ENCODE results near the gene PFDN1. TPM values are rescaled to one million over a fixed set of nuclear protein-coding genes. Genes with fewer than 3 reads are reported as not detected.

Gene PFDN1
- total and polyA plus RNA-seq, 4 donors, result 14.0 to 30.8 (median 20.7) TPM

GRCh38 chr5:140232731-140233130 lies 70.2 kb downstream of the PFDN1 start:
- Histone ChIP-seq H3K27me3 (ENCODE audit: control insufficient read depth in 4 of 4, insufficient read depth in 4 of 4, low read length in 3 of 4) (no peaks in the 10 kb centered on the region), H3K4me3 (ENCODE audit: low read depth in 1 of 3, low read length in 3 of 3) (no peak overlapping the region), H3K9me3 (ENCODE audit: control insufficient read depth in 4 of 4, low read length in 3 of 4) (no peaks in the 10 kb centered on the region), H3K27ac (ENCODE audit: low read depth in 1 of 2, low read length in 2 of 2) (no peak overlapping the region), H3K4me1 (ENCODE audit: control insufficient read depth in 4 of 4, insufficient read depth in 4 of 4, low read length in 3 of 4) (peaks cover 2 to 16% (median 8%) of the 10 kb centered on the region in 4 donors), H3K36me3 (ENCODE audit: control insufficient read depth in 4 of 4, insufficient read depth in 3 of 4, low read depth in 1 of 4, low read length in 3 of 4) (no peaks in the 10 kb centered on the region), H3K9ac (ENCODE audit: low read depth in 1 of 2, low read length in 2 of 2) (no peak overlapping the region)
- 97% methylated on average over 1 of the region's 1 CpG for whole genome bisulfite sequencing
- DNase-seq (ENCODE audit: low spot score), result no peak
- no peak for TF ChIP-seq ATF3 (IDR thresholded peaks at IDR 0.05)
- TF ChIP-seq HNF4G (IDR thresholded peaks at IDR 0.05), result no peak

GRCh38 chr5:140230373-140230772 lies 72.5 kb downstream of the PFDN1 start:
- Histone ChIP-seq H3K9me3 (ENCODE audit: control insufficient read depth in 4 of 4, low read length in 3 of 4) (no peaks in the 10 kb centered on the region), H3K4me1 (ENCODE audit: control insufficient read depth in 4 of 4, insufficient read depth in 4 of 4, low read length in 3 of 4) (peaks cover 0 to 2% (median 0%) of the 10 kb centered on the region in 4 donors), H3K27ac (ENCODE audit: low read depth in 1 of 2, low read length in 2 of 2) (no peak overlapping the region), H3K36me3 (ENCODE audit: control insufficient read depth in 4 of 4, insufficient read depth in 3 of 4, low read depth in 1 of 4, low read length in 3 of 4) (no peaks in the 10 kb centered on the region), H3K4me3 (ENCODE audit: low read depth in 1 of 3, low read length in 3 of 3) (no peak overlapping the region), H3K27me3 (ENCODE audit: control insufficient read depth in 4 of 4, insufficient read depth in 4 of 4, low read length in 3 of 4) (no peaks in the 10 kb centered on the region), H3K9ac (ENCODE audit: low read depth in 1 of 2, low read length in 2 of 2) (no peak overlapping the region)
- TF ChIP-seq SP1 (IDR thresholded peaks at IDR 0.05) (no peak), YY1 (IDR thresholded peaks at IDR 0.05) (no peak), FOXA1 (IDR thresholded peaks at IDR 0.05) (no peak), EGR1 (IDR thresholded peaks at IDR 0.05; ENCODE audit: low read depth in 2 of 2) (no peak), HNF4A (conservative IDR thresholded peaks at IDR 0.05) (no peak)
- no peak for DNase-seq (ENCODE audit: low spot score)
- WGBS, result 97% methylated on average over 1 of the region's 1 CpG

GRCh38 chr5:140228364-140228837 lies 74.5 kb downstream of the PFDN1 start:
- DNase-seq (ENCODE audit: low spot score), result no peak
- H3K27me3 ChIP-seq (ENCODE audit: control insufficient read depth in 4 of 4, insufficient read depth in 4 of 4, low read length in 3 of 4), result no peaks in the 10 kb centered on the region
- TF ChIP-seq NR2F2 (IDR thresholded peaks at IDR 0.05) (no peak), RXRA (IDR thresholded peaks at IDR 0.05) (no peak), JUND (IDR thresholded peaks at IDR 0.05) (no peak), FOXA1 (IDR thresholded peaks at IDR 0.05) (no peak), REST (IDR thresholded peaks at IDR 0.05) (no peak), MAX (IDR thresholded peaks at IDR 0.05) (no peak), ATF3 (IDR thresholded peaks at IDR 0.05) (no peak), RAD21 (IDR thresholded peaks at IDR 0.05) (no peak)
- no peak overlapping the region for H3K4me3 ChIP-seq (ENCODE audit: low read depth in 1 of 3, low read length in 3 of 3)
- no peak overlapping the region for H3K27ac ChIP-seq (ENCODE audit: low read depth in 1 of 2, low read length in 2 of 2)
- H3K9me3 ChIP-seq (ENCODE audit: control insufficient read depth in 4 of 4, low read length in 3 of 4), result no peaks in the 10 kb centered on the region
- 82% methylated on average over 7 of the region's 7 CpGs for WGBS
- H3K9ac ChIP-seq (ENCODE audit: low read depth in 1 of 2, low read length in 2 of 2), result no peak overlapping the region
- no peaks in the 10 kb centered on the region for H3K36me3 ChIP-seq (ENCODE audit: control insufficient read depth in 4 of 4, insufficient read depth in 3 of 4, low read depth in 1 of 4, low read length in 3 of 4)
- peaks cover 0 to 2% (median under 1%) of the 10 kb centered on the region in 4 donors for H3K4me1 ChIP-seq (ENCODE audit: control insufficient read depth in 4 of 4, insufficient read depth in 4 of 4, low read length in 3 of 4)
